Posterior cingulate gyrus (tissue), 11 donors: Measurements from ENCODE around the gene ARSJ.

Experiments
- DNase-seq, 10 donors: peaks; one replicate each; pipeline versions ENCODE4 v3.0.0 to v3.0.0-alpha.2; 2020 to 2021; ENCODE audit warnings: mixed read lengths in 3 of 10
- intact Hi-C: fragments of 100-400 bp; cut with DNase I; formaldehyde crosslinking; loops from one replicate; pipeline ENCODE4 v1.15.1; 2023

The ARSJ gene

GRCh38 chr4:113990886-113991285 lies 11.4 kb upstream of the ARSJ start:
- intact Hi-C loops, result no loop called here

GRCh38 chr4:113987382-113987941 lies 8.0 kb upstream of the ARSJ start:
- intact Hi-C loops, result no loop called here

More at GRCh38 chr4:113990886-113991285, 11.4 kb upstream of the ARSJ start:
- peak in 2 of 10 donors; percentile 14 to 67 for DNase-seq

GRCh38 chr4:113982181-113982580 lies 2.7 kb upstream of the ARSJ start:
- no peak for DNase-seq
- intact Hi-C loops, result no loop called here

More at GRCh38 chr4:113987382-113987941, 8.0 kb upstream of the ARSJ start:
- DNase-seq, result no peak

DNA sequence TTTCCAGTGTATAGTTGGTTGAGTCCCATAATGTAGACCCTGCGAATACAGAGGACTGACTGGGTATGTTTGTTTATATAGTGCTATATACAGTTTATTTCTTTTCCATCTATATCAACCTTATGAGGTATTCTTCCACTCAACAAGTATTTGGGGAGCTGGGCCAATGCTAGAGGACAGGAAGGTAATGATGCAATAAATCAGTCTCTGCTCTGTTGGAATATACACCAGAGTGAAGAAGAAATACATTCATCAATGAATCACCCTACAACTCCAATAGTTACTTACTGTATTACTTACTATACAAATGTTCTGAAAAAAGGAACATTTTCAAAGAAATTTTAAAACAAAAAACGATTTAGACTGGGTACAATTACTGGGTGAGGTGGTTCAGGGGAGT lies 2.1 kb upstream of the ARSJ start:
- DNase-seq, result no peak
- intact Hi-C loops, result no loop called here

DNA sequence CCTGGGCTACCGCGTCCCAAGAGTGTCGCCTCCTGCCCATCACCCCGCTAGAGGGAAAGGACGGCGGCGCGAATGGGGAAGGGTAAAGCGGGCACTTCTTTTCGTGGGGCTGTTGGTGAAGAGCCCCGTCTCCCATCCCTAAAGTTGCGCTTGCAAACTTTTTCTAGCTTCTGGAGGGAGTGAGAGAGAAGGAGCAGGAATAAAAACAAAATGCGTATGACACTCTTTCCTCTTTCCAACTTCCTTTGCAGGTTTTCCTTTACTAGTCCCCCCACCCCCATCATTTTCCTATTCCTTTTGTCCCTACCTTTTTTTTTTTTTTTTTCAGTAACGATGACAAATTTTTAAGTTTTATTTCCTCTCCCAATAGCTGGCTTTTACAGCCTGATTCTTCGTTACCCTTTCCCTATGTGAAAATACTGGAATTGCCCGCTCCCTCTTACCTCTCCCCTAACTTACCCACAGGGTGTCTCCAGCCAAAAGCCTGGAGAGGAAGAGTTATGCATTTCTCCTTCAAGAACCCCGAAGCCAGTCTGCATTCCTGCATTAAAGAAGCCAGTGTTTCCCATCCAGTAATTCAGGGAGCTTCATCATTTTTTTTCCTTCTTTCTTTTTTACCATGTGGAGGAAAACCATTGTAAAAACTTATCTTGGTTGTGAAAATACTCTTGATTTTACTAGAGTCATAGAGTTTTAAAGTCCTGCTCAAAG lies 613 bp upstream of the ARSJ start:
- intact Hi-C loops, result no loop called here
- peak in 2 of 10 donors; percentile 85 for DNase-seq

DNA sequence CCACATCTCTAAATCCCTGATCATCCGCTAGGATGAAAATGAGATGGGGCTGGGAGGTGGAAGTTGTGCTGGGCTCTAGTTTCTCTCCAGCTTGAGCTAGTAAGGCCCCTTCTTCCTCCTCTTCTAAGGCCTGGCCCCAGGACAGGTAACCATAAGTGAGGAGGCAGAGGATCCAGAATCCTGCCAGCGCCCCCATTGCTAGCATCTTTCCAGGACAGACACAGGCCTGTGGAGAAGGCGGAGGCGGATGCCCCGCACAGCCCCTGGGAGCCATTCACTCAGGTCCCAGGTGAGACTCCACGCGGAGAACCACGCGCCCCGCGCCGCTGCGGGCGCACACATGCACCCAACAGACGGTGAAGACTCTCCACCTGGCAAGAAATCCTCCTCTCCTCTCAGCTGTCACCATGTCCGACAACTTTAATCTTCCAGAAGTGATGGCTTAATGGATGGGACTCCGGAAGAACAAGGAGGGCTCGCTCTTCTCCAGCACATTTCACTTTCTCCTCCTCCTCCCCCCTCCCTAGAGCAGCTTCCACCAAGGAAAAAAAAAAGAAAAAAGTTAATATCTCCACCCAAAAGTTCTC lies 793 bp downstream of the ARSJ start:
- peak in 3 of 10 donors; percentile 10 to 81 (median 61) for DNase-seq
- intact Hi-C loops, result no loop called here

DNA sequence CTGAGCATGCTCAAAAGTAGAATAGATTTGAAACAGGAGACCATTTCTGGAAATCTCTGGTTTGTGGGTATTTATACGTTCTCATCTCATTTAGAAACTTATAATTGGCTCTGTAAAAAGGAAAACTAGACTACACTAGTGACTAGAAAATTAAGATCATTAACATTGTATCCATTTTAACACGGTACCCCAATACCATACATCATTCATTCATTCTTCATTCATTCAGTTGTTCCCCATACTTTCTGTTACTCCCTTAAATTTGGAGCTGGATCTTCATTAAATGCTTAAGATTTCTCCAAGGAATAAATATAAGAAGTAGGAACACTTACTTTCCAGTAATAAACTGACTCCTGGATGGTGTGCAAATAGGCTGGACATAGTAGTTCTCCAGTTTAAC lies 1.3 kb downstream of the ARSJ start:
- intact Hi-C loops, result no loop called here
- no peak for DNase-seq

- intact Hi-C loops, result no loop called here
- no peak for DNase-seq
These were observed 2.0 kb downstream of the ARSJ start for GRCh38 chr4:113977526-113977855.

DNA sequence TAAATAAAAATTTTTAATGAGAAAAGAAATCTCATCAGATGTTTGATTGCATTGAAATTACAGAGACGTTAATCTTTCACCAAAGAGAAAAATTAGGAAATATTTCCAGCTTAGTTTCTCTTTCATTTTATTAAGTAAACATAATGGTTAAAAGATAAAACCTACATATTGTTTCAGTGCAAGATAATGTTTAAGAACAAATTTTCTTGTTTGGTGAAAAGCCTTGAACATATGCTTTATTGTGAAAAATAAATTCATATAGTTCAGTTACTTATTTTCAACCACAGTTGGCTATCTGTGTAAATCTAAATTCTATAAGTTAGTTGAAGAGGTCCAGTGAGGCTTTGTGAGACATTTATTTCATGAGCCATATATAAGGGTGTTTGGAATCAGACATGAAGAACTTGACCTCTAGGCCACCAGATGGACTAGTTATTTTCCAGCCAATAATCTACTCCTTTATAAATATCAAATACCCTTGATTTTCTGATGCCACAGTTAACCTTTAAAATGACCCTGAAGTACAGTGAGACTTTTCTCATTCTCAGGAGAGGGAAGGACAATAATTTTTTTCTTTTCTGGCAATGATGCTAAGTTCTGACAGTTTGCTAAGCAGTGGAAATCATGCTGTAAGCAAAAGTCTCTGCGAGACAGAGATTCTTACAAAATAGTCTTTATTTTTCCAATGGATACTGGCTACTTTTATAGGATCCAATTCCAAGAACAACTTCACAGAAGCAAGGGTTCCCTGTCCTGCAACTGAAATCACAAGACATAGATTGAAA lies 2.5 kb downstream of the ARSJ start:
- intact Hi-C loops, result no loop called here
- DNase-seq, result no peak

DNA sequence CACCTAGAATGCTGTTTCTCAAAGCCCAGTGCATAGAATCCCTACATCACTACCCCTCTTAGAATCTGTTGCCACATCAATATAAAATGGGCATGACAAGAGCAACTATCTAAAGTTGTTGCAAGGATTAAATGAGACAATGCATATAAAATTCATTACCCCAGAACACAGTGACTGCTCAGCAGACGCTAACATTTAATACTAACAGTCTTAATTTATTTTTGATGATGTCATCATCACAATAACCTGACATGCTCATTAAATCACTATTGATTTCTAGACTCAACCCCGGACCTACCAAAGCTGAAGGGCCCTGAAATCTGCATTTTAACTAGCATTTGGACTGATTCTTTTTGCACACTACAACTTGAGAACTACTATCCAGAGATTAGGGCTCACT lies 3.9 kb downstream of the ARSJ start:
- intact Hi-C loops, result no loop called here

DNA sequence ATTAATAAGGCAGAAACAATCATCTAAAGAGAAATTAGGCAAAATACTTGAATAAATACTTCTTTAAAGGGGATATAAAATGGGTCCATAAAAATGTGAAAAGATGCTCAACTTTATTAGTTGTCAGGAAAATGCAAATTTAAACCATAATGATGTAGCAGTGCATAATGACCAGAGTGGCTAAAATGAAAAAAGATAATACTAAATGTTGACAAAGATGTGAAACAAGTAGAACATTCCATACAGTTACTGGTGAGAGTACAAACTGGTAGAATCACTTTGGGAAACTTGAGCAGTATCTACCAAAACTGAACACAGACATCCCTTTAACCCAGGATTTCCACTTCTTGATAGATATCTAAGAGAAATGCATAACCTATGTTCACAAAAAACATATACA lies 5.0 kb downstream of the ARSJ start:
- DNase-seq, result no peak
- intact Hi-C loops, result no loop called here

More for the DNA sequence above, 3.9 kb downstream of the ARSJ start:
- no peak for DNase-seq

- intact Hi-C loops, result no loop called here
These were observed 6.1 kb downstream of the ARSJ start for GRCh38 chr4:113973345-113973744.

GRCh38 chr4:113972781-113973180 lies 6.7 kb downstream of the ARSJ start:
- intact Hi-C loops, result no loop called here

More at GRCh38 chr4:113973345-113973744, 6.1 kb downstream of the ARSJ start:
- DNase-seq, result no peak

DNA sequence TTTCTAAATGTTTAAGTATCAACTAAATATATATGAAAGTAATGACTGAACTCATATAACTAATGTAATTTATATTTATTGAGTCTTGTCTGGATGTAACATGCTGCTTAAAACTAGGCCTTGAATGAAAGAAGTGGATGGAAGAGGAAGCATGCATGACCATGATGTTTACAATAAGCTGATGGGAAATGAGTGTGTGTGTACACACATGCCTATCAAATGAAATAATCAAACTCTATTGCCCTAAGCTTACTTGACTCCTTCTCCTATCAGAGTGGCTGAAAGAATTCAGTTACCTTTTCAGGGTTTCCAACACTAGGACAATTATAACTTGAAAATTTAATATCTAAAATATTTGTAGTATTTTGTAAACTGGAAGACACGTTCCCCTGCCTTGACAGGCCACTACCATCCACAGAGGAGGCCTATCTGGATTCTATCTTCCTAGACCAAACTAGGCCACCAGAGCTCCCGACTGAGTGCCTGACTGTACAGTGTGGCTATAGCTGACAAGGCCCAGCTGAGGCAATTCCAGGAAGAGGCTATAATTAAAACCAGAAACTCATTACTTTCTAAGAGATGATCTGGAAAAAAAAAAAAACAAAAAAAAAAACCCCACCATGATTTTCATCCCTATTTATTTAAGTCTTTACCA lies 7.6 kb downstream of the ARSJ start:
- no peak for DNase-seq
- intact Hi-C loops, result no loop called here

More at GRCh38 chr4:113972781-113973180, 6.7 kb downstream of the ARSJ start:
- DNase-seq, result no peak

- no peak for DNase-seq
- intact Hi-C loops, result no loop called here
These were observed 9.6 kb downstream of the ARSJ start for GRCh38 chr4:113969709-113970334.

DNA sequence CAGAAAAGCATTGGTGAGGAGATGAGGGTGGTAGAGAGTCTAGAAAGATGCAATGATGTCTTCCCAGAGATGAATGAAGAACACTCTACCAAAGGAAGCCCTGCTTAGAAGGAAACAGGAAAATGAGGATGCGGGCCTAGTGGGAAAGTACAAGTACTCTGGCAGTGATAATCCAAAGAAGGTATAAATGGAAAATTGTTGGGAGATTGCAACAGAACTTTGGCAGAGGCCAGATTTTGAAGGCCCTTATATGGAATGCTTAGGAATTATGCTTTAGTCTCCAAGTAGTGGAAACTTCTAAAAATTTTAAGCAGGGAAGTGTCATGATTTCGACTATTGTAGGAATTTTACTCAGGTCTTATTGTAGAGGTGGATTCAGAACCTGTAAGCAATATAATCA lies 11.0 kb downstream of the ARSJ start:
- intact Hi-C loops, result no loop called here

GRCh38 chr4:113967687-113968086 lies 11.8 kb downstream of the ARSJ start:
- no peak for DNase-seq
- intact Hi-C loops, result no loop called here

More for the DNA sequence above, 11.0 kb downstream of the ARSJ start:
- DNase-seq, result no peak

DNA sequence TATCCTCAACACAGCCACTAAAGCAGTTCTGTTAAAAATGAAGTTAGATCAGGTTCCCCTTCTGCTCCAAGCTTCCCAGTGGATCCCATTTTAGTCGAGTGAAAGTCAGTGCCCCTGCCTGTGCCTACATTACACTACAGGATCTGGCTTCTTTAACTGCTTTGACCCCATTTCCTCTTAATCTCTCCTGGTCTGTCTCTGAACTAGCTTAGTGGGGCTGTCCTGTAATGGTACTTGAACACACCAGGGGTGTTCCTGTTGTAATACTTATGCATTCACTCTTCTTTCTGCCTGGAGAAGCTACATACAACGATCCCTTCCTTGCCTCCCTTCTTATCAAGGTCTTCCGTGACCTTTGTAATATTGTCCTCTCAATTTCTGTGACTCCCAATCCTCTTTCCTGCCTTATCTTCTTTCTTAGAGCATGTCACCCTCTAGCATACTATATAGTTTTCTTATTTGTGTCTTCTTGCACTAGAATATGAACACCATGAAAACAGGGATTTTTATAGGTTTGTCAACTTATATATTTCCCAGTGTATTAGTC lies 16.7 kb downstream of the ARSJ start:
- intact Hi-C loops, result no loop called here
- no peak for DNase-seq

- intact Hi-C loops, result no loop called here
- no peak for DNase-seq
These were observed 17.5 kb downstream of the ARSJ start for GRCh38 chr4:113962016-113962347.

DNA sequence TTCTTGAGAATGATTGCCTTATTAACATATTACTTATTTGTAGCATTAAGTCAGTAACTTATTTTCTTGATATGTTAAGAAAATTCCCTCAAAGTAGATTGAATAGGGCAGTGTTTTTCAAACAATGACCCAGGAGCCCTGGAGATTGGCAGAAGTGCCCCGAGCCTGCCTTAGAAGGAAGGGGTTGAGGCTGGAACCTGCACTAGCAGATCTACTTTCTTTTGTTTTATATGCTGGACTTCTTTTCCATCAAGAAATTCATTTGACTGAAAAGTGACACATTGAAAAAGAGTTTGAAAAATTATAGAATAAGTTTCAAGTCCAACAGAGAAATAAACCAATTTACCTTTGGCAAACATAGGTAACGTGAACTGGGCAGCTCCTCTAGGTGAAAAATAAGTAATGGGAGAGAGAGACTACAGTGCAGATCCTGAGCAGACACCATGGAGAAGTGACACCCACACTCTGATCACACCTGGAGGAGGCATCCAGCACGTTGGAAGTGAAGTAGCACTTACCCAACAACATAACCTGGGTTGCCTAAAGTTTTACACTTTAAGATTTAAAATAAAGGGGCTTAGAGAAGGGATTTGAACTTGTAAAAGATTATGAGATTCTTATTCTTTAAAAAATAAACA lies 18.6 kb downstream of the ARSJ start:
- intact Hi-C loops, result no loop called here
- DNase-seq, result no peak
